Lung (tissue), 12 donors: Measurements from ENCODE around the gene CDH23. TPM values are rescaled to one million over a fixed set of nuclear protein-coding genes. Genes with fewer than 3 reads are reported as not detected.

Experiments
- ATAC-seq: fragments of 200-7000 bp; cut with Tn5 transposase; one replicate; pipeline ENCODE4 v1.9.1; 2020; ENCODE audit warnings: moderate number of reproducible peaks; ENCODE audit not compliant: insufficient read depth, low FRiP score
- DNase-seq, 3 donors: peaks; one replicate each; pipeline ENCODE4 v3.0.0-alpha.2; 2013 to 2017
- H3K27ac ChIP-seq, 2 donors: one replicate each; pipeline ENCODE4 v1.5.1; 2013; ENCODE audit warnings: mild to moderate bottlenecking in 2 of 2, moderate library complexity in 2 of 2, control low read depth in 1 of 2, inconsistent platforms in 1 of 2, low read depth in 1 of 2, low read length in 1 of 2
- H3K27me3 ChIP-seq, 3 donors: one replicate each; pipeline ENCODE4 v1.5.1; 2013; ENCODE audit warnings: low read length in 2 of 3; ENCODE audit not compliant: control insufficient read depth in 3 of 3, insufficient read depth in 3 of 3
- H3K36me3 ChIP-seq, 4 donors: one replicate each; pipeline ENCODE4 v1.5.1; 2013; ENCODE audit warnings: low read length in 4 of 4, mild to moderate bottlenecking in 1 of 4, moderate library complexity in 1 of 4; ENCODE audit not compliant: control insufficient read depth in 4 of 4, insufficient read depth in 4 of 4
- H3K4me1 ChIP-seq, 5 donors: one replicate each; pipeline ENCODE4 v1.5.1; 2013; ENCODE audit warnings: low read length in 5 of 5, mild to moderate bottlenecking in 2 of 5, moderate library complexity in 1 of 5; ENCODE audit not compliant: control insufficient read depth in 5 of 5, insufficient read depth in 5 of 5
- H3K4me3 ChIP-seq: one replicate; pipeline ENCODE4 v1.5.1; 2013; ENCODE audit warnings: mild to moderate bottlenecking, control low read depth, moderate library complexity
- H3K9ac ChIP-seq, 2 donors: one replicate each; pipeline ENCODE4 v1.5.1; 2013; ENCODE audit warnings: low read length in 2 of 2, control low read depth in 1 of 2; ENCODE audit not compliant: insufficient read depth in 1 of 2
- H3K9me3 ChIP-seq, 4 donors: one replicate each; pipeline ENCODE4 v1.5.1; 2013; ENCODE audit warnings: low read length in 3 of 4, mild to moderate bottlenecking in 1 of 4, moderate library complexity in 1 of 4; ENCODE audit not compliant: control insufficient read depth in 4 of 4, insufficient read depth in 3 of 4
- WGBS, 2 donors: extraction: QIAGEN DNeasy Blood & Tissue Kit; methylation state at CpG; one replicate each; pipeline ENCODE4 v1.1.7; 2013; 5-methylcytosine and 5-hydroxymethylcytosine counted together
- polyA plus RNA-seq, 2 donors: library from polyadenylated mRNA; stranded (reverse); fragments of 200-250 nt; gene quantifications; one replicate each; pipeline ENCODE4 v1.2.1, GENCODE V29; 2013
- total RNA-seq, 2 donors: library from RNA; depleted of rRNA in 1 of 2; stranded (reverse); fragments of >200 nt in 1 of 2; gene quantifications; one replicate each; pipeline ENCODE4 v1.2.1, GENCODE V29; 2014 to 2021
- TF ChIP-seq, protein P1 (sequence below): IDR thresholded peaks from 2 replicates; pipeline ENCODE4 v1.5.1; 2012; ENCODE audit warnings: mild to moderate bottlenecking; ENCODE audit errors: control extremely low read depth, extremely low read depth
- donor health status: control.
- donor health status: control.
- donor health status: Bipolar disorder and iron deficiency.
- donor health status: healthy.
- donor health status: DM: yes; HTN: yes; CAD: no.

The CDH23 gene
- total and polyA plus RNA-seq, 4 donors: 4.5 to 29.5 (median 6.0) TPM

DNA sequence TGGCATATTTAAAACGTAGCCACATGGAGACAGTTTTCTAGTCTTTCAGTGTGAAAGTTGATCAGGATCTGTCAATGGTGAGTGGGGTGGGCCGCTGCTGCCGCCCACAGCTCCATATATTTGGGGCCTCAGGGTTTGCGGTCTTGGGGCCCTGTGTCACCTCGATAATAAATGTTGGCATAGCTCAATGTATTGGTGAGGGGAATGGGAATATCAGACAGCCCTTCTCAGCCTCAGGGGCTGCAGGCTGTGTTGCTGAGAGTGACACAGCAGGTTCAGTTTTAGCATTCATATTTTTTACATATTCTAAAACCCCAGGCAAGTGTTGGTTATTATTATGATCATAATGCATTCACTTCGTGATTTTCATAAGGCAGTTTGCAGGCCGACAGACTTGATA is 5.3 kb downstream of the CDH23 start:
- WGBS, 2 donors: 94% methylated on average over 7 of the region's 7 CpGs
- DNase-seq (no peak), ATAC-seq (no peak)
- H3K27ac ChIP-seq: no peak overlapping the region
- no peak overlapping the region for H3K9ac ChIP-seq
- peaks cover 0 to 31% (median 19%) of the 10 kb centered on the region in 3 donors for H3K27me3 ChIP-seq
- no peaks in the 10 kb centered on the region for H3K36me3 ChIP-seq
- H3K4me1 ChIP-seq: peaks cover 0 to 20% (median 8%) of the 10 kb centered on the region in 5 donors
- TF ChIP-seq, protein P1, sequence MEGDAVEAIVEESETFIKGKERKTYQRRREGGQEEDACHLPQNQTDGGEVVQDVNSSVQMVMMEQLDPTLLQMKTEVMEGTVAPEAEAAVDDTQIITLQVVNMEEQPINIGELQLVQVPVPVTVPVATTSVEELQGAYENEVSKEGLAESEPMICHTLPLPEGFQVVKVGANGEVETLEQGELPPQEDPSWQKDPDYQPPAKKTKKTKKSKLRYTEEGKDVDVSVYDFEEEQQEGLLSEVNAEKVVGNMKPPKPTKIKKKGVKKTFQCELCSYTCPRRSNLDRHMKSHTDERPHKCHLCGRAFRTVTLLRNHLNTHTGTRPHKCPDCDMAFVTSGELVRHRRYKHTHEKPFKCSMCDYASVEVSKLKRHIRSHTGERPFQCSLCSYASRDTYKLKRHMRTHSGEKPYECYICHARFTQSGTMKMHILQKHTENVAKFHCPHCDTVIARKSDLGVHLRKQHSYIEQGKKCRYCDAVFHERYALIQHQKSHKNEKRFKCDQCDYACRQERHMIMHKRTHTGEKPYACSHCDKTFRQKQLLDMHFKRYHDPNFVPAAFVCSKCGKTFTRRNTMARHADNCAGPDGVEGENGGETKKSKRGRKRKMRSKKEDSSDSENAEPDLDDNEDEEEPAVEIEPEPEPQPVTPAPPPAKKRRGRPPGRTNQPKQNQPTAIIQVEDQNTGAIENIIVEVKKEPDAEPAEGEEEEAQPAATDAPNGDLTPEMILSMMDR: no peak
- no peaks in the 10 kb centered on the region for H3K9me3 ChIP-seq
- H3K4me3 ChIP-seq: no peak overlapping the region

DNA sequence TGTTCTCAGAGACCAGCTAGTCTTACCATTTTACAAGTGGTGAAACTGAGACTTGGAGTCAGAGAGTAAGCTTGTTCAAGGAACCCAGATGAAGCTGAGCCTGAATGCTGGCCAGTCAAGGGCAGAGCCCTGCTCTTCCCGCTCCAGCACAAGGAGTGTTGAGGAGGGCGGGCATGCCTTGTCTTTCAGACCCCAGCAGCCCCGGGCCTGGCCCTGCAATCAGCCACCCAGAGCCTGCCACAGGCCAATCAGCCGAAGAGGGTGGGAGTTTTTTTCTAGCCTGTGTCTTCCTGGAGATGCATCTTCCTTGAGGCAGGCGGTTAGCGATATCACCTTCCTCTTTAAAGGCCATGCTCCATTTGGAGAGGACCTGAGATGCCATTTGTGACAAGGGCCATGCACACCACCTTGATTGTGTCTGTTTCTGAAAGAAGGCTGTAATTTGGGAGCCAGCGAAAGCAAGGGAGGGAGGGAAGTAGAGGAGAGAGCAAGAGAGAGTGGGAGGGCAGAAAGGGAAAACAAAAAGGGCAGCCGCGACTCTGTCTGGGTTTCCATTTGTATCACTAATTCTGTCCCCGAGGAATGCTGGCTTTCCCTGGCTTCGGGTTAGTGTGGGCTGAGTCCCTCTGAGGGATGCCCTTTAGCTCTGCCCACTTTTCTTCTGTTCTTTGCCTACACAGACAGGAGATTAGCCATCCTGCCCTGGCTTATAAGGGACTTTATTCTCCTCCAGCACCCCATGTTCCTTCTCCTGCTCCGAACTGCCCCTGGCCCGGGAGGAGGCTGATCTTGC is 8.0 kb downstream of the CDH23 start:
- WGBS, 2 donors: 73 to 84% methylated on average over 13 of the region's 13 CpGs
- Histone ChIP-seq H3K36me3 (no peaks in the 10 kb centered on the region), H3K27me3 (peaks cover 0 to 5% (median 0%) of the 10 kb centered on the region in 3 donors), H3K4me3 (no peak overlapping the region), H3K27ac (no peak overlapping the region), H3K9me3 (no peaks in the 10 kb centered on the region), H3K9ac (no peak overlapping the region), H3K4me1 (peaks cover 0 to 14% (median 0%) of the 10 kb centered on the region in 5 donors)
- DNase-seq: no peak
- TF ChIP-seq, protein P1: no peak
- ATAC-seq: no peak

DNA sequence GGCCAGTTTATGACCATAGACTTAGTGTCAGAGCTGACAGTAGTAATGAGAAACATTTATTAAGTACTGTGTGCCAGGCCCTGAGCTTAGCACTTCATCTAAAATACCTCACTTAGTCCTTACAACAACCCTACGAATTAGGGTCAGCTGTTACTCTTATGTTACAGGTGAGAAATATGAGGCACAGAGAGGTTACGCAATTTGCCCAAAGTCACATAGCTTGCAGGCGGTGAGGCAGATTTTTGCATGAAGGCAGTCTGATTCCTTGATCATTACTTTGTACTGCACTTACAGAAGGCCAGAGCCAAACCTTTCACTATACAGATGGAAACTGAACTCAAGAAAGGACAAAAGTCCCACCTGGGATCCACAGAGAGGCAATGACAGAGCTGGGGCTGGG is 10.2 kb downstream of the CDH23 start:
- WGBS, 2 donors: 77 to 83% methylated on average over 3 of the region's 3 CpGs
- no peak overlapping the region for H3K4me3 ChIP-seq
- ATAC-seq (no peak), DNase-seq (no peak)
- peaks cover 0 to 3% (median 2%) of the 10 kb centered on the region in 4 donors for H3K9me3 ChIP-seq
- H3K27me3 ChIP-seq: no peaks in the 10 kb centered on the region
- no peaks in the 10 kb centered on the region for H3K36me3 ChIP-seq
- peaks cover 0 to 14% (median 0%) of the 10 kb centered on the region in 5 donors for H3K4me1 ChIP-seq
- TF ChIP-seq, protein P1: no peak
- H3K9ac ChIP-seq: no peak overlapping the region
- no peak overlapping the region for H3K27ac ChIP-seq
